Measurements from ENCODE around the gene ZNF595. TPM values are rescaled to one million over a fixed set of nuclear protein-coding genes. Genes with fewer than 3 reads are reported as not detected.

ZNF595 gene
- total RNA-seq: 8.4 and 10.5 TPM in 2 replicates

DNA sequence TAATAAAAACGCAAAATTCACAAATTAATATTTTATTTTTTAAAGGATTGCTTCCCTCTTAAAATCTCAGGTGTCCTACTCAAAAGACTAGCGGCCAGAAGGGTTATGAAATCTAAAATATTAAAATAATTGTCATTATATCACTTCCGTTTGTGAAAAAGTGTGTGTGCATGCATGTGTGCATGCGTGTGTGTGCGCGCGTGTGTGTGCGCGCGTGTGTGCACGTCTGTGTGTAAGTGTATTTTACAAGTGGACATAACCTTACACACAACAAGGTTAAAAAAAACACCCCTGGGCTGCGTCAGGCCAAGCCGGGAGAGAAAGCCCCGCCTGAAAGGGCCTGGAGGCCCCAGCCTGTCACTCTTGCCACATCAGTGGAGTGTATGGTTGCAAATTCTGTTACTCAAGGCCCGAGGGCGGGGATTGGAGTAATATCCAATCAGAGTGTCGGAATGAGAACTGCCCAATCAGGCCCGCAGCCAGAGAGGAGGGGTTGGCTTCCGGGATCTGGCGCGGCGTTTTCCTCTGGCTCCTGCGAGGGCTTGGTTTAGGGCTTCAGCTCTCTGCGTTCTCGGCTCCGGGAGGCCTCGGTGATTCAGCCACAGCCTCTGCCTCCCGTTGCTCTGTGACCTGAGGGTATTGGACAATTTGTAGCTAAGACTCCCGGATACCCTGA, at the start of gene ZNF595:
Gene ZNF595 (plus strand): TSS at position 518 of the 676 bp plus-strand sequence. CDS start 168 bp downstream, outside the sequence.

DNA sequence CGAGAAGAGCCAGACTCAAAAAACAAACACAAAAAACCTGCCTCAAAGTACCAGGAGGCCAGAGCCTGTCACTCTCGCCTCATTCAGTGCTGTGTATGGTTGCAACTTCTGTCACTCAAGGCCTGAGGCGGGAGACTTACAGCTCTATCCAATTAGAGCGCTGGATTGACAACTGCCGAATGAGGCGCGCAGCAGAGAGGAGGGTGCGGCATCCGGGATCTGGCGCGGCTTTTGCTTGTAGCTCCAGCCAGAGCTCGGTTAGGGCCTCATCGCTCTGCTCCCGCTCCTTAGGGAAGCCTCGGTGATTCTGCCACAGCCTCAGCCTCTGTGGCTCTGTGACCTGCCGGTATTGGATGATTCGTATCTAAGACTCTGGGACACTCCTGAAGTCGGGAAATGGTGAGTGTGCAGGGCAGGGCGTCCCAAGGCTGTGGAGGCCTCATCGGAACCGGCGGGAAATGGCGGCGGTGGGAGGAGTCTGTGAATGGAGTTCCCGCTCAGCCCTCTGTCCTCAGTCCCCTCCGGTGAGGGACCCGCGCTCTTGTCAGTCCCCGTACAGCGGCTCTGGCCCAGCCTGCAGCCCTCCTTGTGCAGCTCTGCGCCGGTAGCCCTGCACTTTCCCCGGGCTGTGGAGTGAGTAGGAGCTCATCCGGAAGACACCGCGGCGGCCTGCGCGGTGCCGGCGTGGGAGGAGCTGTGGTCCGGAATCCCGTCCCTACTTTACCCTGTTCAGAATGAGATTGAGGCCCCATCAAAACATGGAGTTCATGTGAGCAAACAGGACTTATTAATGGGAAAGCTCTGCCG, 71.4 kb downstream of the ZNF595 start, which contains the start of gene ZNF718:
Gene ZNF718 (plus strand): TSS at position 227 of the 807 bp plus-strand sequence. CDS start 170 bp downstream, at position 397.

Other genes with a start within 250 kb of the ZNF595 start
- 4.1 and 6.9 TPM in 2 replicates for gene ZNF718, start 71.2 kb downstream of the ZNF595 start, total RNA-seq